UCSD-AML1 (cell line): ENCODE results near the gene SOX4.

ENCODE experiments used
- DNase-seq: peaks from one replicate; lab custom pipeline; 2025; ENCODE audit not compliant: unreplicated experiment; lab: John Stamatoyannopoulos, UW

The SOX4 gene

DNA sequence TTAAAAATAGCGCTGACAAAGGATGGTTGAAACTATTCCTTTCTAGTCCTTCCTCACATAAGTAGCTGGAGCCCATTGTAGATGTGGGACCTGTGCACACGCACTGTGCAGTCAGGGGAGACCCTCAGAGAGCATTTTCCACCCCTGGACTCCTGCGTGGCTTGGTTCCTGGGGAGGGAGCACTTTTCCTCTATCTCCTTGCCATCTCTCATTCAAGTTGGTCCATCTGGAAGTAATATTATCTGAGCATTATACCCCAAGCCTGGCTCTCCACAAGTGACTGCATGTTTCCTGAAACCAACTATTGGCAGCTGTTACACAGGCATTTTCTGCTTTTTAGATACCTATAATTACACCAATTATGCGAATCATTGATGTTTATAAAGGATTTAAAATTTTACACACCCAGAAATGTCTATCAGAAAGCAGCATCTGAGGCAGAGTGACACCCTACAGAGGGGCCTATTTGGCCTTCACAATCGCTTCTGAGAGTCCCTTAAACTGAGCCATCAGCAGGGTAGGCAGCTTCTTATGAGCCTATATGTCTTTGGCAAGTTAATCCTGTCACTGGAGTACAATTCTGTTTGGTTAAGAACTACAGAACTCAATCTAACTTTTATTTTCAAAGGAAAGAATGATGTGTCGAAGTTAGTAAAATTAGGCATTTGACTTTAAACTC lies 18.7 kb downstream of the SOX4 start:
- no peak for DNase-seq

DNA sequence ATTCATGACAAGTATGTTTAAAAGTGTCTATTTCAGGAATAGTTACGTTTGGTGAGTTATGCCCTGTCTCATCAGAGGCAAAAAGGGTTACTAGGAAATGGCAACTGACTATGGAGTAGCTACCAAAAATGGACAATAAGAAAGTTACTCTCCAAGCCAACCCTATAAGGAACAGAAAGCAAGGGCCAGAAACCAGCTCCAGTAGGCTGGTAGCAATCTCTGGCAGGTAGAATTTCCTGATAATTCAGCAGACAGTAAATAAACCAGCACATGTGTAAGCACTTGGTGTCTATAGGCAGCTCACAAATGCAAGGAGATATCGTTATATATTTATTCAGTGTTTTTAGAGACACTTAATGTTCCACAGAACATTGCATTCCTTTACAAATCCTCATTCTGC lies 20.3 kb downstream of the SOX4 start:
- no peak for DNase-seq

DNA sequence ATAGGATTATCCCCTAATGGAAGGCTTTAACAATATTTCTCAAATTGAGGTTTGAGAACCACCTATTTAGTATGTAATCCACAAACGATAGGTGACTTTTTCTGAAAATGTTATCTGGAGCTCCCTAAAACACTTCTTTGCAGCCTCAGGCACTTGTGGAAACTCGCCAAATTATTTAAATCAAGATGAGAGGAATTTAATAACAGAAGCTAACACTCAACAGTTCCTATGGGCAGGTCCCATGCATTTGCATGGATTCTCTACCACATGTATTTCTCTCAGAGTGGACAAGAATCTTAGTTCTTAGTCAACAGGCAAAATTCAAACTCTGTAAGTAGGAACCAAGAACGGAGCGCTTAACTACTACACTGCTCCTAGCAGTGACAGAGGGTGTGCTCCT lies 20.7 kb downstream of the SOX4 start:
- no peak for DNase-seq

DNA sequence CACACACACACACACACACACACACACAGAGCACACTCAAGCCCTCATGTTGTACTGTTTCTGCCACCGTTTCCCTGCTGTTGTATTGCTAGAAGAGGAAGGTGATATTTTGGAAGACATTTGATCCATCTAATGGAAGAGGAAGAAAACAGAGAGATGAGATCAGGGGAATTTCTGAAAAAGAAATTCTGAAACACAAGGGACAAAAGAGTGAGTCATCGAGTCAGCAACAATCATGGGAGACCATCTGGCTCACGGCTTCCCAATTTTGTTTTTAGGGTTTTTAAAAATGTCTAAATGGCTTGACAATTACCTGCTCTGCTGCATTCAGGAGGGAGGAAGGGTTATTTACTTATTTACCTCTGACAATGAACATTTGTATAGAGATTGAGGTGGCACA lies 22.0 kb downstream of the SOX4 start:
- no peak for DNase-seq

DNA sequence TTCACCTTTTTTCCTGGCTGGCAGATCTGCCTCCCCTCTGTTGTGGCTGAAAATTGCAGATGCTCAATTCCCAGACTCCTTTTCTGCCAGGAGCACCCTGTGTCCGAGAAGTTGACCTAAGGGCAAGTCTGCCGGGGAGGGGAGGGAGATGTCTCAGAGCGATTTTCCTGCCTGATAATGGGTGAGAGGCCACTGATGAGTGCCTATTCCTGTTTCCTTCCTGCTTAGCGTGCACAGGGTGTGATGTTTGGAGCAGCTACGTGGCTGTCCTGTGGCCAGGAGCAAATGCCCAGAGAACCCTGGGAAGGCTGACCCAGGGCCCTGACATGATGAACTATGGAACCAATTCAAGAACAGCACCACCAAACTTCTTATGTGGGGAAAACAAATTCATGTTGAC lies 22.5 kb downstream of the SOX4 start:
- DNase-seq = no peak

DNA sequence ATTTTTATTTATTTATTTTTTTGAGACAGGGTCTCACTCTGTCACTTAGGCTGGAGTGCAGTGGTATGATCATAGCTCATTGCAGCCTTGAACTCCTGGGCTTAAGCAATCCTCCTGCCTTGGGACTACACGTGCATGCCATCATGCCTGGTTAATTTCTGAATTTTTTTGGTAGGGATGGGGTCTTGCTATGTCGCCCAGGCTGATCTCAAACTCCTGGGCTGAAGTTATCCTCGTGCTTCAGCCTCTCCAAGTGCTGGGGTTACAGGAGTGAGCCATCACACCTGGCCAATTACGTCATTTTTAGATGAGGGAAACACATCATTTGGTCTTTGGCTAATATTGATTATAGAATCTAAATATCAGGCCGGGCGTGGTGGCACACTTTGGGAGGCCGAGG lies 32.1 kb downstream of the SOX4 start:
- no peak for DNase-seq

DNA sequence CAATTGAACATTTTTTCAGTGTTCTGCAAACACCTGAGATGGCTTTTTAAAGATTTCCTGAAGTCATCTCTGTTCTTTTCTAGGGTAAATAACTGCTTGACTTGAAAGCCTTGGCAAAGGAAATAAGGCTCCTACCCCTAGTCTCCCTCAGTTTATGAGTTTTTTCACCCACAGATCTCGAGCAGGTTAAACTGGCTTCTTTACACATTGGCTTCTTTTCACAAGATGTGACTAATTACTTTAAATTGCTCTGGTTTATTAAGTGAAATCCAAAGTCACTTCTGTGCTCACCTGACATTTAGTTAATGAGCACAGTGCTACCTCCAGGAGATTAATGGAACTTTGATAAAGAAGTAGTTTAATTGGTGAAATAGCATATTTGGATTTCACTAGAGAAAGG lies 33.2 kb downstream of the SOX4 start:
- DNase-seq = no peak

DNA sequence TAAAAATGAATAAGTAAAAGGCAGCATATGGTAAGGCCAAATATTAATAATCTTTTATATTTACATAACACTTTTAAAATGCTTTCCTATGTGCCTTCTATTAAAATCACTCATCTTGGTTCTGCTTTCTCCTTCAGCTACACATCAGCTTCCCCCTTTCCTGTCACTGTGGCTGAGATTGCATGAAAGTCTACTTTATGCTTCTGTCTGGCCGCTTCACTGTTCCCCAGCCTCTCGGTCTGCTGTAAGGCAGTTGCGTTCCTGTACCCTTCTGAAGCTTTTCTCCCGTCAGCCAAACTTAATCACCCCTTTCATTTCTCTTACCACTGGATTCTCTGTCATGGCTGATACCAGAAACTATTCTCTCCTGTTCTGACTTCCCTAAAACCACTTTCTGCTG lies 34.6 kb downstream of the SOX4 start:
- DNase-seq = no peak

DNA sequence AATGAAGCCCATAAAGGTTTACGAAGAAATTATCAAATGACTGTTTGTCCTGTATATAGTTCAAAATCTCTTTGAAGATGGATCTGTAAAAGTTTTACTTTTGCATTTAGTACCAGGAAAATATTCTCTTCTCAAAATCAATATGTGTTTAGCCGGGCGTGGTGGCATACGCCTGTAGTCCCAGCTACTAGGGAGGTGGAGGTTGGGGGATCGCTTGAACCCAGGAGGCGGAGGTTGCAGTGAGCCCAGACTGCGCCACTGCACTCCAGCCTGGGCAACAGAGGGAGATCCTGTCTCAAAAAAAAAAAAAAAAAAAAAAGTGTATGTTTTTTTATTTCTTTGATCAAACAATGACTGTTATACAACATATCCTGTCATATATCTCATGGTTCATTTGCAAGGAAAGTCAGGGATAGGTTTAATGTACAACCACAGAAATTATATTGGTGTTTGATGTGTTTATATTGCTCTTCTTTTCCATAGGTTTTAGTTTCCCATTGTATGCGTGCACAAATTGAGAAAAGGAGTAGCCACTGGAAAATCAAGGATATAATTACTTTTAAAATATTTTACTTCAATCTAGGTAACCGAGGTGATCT lies 40.1 kb downstream of the SOX4 start:
- DNase-seq = no peak

DNA sequence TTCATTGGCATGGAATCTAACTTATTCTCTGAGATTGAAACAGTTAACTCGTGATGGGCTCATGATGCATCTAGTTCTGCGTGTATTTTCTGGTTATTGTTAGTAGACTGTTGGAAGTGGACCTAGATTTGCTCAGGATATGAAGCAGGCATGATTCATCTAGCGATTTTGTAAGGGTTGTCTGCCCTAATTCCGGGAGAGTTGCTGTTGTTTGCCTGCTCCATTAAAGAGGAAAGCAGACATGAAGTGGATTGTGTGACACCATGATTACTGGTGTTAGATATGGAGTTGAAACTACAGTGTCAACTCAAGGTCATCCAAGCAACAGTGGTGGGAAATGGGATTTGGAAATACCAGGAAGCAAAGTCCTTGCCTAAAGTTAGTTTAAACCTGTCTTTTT lies 41.0 kb downstream of the SOX4 start:
- DNase-seq = no peak

DNA sequence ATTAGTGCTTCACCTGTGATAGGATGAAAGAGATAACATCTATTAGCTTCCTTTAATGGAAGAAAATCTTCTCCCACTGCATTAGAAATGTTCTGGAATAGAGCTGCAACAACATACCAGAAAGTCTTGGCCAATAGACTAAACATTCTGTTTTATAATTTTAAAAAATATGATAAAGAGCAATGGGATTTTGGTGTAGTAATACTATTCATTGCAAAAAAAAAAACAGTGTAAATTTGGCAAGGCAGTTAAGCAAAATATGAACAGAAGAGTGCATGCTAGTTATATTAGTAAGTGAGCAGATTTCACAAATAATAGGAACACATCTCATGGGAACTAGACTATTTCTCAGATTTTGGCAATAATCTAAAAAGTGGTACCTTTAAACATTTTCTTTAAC lies 43.3 kb downstream of the SOX4 start:
- DNase-seq = no peak

DNA sequence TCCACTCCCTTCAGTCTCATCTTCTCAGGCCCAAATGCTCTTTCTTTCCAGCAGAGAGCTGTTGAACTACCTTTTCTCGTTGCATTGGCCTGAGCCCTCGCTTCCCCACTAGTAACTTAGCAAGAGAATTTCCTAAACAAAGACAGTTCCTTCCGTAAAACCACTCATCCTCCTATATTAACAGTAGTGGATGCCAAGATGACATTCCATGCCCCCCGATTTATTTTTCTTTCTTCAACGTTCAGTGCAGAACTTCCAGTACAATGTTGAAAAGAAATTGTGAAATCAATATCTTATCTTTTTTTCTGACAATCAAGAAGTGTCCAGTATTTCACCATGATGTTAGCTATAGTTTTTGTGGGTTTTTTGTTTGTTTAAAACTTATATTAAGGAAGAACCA lies 45.8 kb downstream of the SOX4 start:
- no peak for DNase-seq
